Tibial nerve (tissue), 4 donors: Measurements from ENCODE around the gene NPR3. TPM values are rescaled to one million over a fixed set of nuclear protein-coding genes. Genes with fewer than 3 reads are reported as not detected.

Experiments used
- DNase-seq, 2 donors: peaks; one replicate each; pipeline ENCODE4 v3.0.0-alpha.2; 2019; ENCODE audit warnings: low spot score in 2 of 2
- H3K27ac ChIP-seq, 4 donors: fragments of 200-600 bp; sonication (generic) in 3 of 4; one replicate each; pipeline ENCODE4 v1.5.1; 2017 to 2019; ENCODE audit warnings: mild to moderate bottlenecking in 1 of 4
- H3K27me3 ChIP-seq, 2 donors: fragments of 200-600 bp; sonication (generic) in 1 of 2; one replicate each; pipeline versions ENCODE4 v1.5.1 to v1.6.0; 2017 to 2019
- H3K36me3 ChIP-seq, 3 donors: fragments of 200-600 bp; sonication (generic); one replicate each; pipeline ENCODE4 v1.5.1; 2018 to 2019
- H3K4me1 ChIP-seq, 4 donors: fragments of 200-600 bp; sonication (generic) in 3 of 4; one replicate each; pipeline ENCODE4 v1.5.1; 2017 to 2019
- H3K4me3 ChIP-seq, 4 donors: fragments of 200-600 bp; sonication (generic) in 3 of 4; one replicate each; pipeline ENCODE4 v1.5.1; 2017 to 2019; ENCODE audit warnings: mild to moderate bottlenecking in 1 of 4, moderate library complexity in 1 of 4
- H3K9me3 ChIP-seq, 4 donors: fragments of 200-600 bp; sonication (generic) in 3 of 4; one replicate each; pipeline ENCODE4 v1.5.1; 2017 to 2019
- CTCF ChIP-seq, 5 experiments: fragments of 200-600 bp in 3 of 5; fragments of 450-650 bp in 2 of 5; sonication (generic) in 3 of 5; IDR thresholded peaks; one replicate each; pipeline ENCODE4 v1.5.1; 2016 to 2019; ENCODE audit warnings: antibody characterized with exemption in 5 of 5, mild to moderate bottlenecking in 3 of 5, moderate library complexity in 2 of 5
- EP300 ChIP-seq, 2 donors: sonication (generic); formaldehyde crosslinking; IDR thresholded peaks; one replicate each; pipeline ENCODE4 v1.6.1; 2017; ENCODE audit warnings: antibody characterized with exemption in 2 of 2, mild to moderate bottlenecking in 1 of 2
- POLR2A ChIP-seq, 2 donors: fragments of 450-650 bp; IDR thresholded peaks; one replicate each; pipeline ENCODE4 v1.6.1; 2017; ENCODE audit warnings: antibody characterized with exemption in 2 of 2, mild to moderate bottlenecking in 2 of 2, moderate library complexity in 2 of 2
- WGBS, 2 donors: methylation state at CpG; one replicate each; pipeline ENCODE4 v1.1.5; 2018; 5-methylcytosine and 5-hydroxymethylcytosine counted together
- total RNA-seq, 4 donors: library from RNA; depleted of rRNA; stranded (reverse); fragments of >200 nt; gene quantifications; one replicate each; pipeline ENCODE4 v1.1.0, GENCODE V29; 2016

The NPR3 gene
- total RNA-seq, 4 donors from 2014 or later, result 10.8 to 81.5 (median 32.5) TPM

DNA sequence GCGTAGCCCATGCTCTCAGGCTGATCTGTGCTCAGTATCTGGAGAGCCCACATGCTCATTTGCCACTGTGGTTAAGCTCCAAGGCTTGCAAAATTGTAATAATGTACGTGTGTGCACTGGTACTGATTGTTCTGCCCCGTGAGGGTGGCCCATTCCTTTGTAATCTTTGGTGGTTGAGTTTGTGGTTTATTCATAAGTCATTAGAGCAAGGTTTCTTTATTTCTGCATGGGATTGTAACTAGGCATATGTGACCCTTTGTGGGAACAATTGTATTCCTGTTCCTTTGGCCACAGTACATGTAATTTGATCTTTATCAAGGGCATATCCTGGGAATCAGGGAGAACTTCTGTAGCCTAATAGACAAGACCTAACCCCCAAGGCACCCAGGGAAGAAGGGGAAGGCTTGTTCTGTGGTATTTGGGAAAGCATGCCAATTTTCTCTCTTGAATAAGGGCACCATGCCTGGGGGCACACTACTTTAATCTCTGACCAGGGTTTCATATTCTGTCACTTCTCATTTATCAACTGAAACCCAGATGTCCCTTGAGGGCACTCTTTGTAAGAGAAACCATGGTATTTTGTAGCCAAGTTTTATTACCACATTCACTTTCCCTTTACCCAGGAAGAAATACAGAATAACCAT, 74.6 kb downstream of the NPR3 start:
- H3K27me3 ChIP-seq, result no peaks in the 10 kb centered on the region
- H3K9me3 ChIP-seq, result no peaks in the 10 kb centered on the region
- no peak overlapping the region for H3K27ac ChIP-seq
- H3K4me1 ChIP-seq, result no peaks in the 10 kb centered on the region
- no peak overlapping the region for H3K4me3 ChIP-seq
- no peak for DNase-seq
- WGBS, 2 donors, result 47 to 50% methylated on average over 3 of the region's 3 CpGs
- H3K36me3 ChIP-seq, result no peaks in the 10 kb centered on the region
- TF ChIP-seq EP300 (IDR thresholded peaks at IDR 0.05) (no peak), POLR2A (IDR thresholded peaks at IDR 0.05) (no peak), CTCF (IDR thresholded peaks at IDR 0.05) (no peak)

GRCh38 chr5:32786311-32786710, 75.2 kb downstream of the NPR3 start:
- no peak for TF ChIP-seq CTCF (IDR thresholded peaks at IDR 0.05)
- TF ChIP-seq EP300 (IDR thresholded peaks at IDR 0.05), result no peak
- no peak for TF ChIP-seq POLR2A (IDR thresholded peaks at IDR 0.05)
- no peaks in the 10 kb centered on the region for H3K9me3 ChIP-seq
- 66% methylated on average over 4 of the region's 4 CpGs for WGBS, 2 donors

GRCh38 chr5:32790411-32790951, 79.4 kb downstream of the NPR3 start:
- no peaks in the 10 kb centered on the region for H3K4me1 ChIP-seq
- no peak overlapping the region for H3K4me3 ChIP-seq
- H3K9me3 ChIP-seq, result no peaks in the 10 kb centered on the region
- WGBS, 2 donors, result 54 to 55% methylated on average over 2 of the region's 2 CpGs
- no peak for DNase-seq
- H3K27me3 ChIP-seq, result no peaks in the 10 kb centered on the region
- TF ChIP-seq CTCF (IDR thresholded peaks at IDR 0.05) (no peak), EP300 (IDR thresholded peaks at IDR 0.05) (no peak), POLR2A (IDR thresholded peaks at IDR 0.05) (no peak)
- H3K36me3 ChIP-seq, result no peaks in the 10 kb centered on the region
- no peak overlapping the region for H3K27ac ChIP-seq

More at GRCh38 chr5:32786311-32786710, 75.2 kb downstream of the NPR3 start:
- Histone ChIP-seq H3K4me3 (no peak overlapping the region), H3K36me3 (no peaks in the 10 kb centered on the region), H3K27ac (no peak overlapping the region), H3K4me1 (no peaks in the 10 kb centered on the region), H3K27me3 (no peaks in the 10 kb centered on the region)
- DNase-seq, result no peak

DNA sequence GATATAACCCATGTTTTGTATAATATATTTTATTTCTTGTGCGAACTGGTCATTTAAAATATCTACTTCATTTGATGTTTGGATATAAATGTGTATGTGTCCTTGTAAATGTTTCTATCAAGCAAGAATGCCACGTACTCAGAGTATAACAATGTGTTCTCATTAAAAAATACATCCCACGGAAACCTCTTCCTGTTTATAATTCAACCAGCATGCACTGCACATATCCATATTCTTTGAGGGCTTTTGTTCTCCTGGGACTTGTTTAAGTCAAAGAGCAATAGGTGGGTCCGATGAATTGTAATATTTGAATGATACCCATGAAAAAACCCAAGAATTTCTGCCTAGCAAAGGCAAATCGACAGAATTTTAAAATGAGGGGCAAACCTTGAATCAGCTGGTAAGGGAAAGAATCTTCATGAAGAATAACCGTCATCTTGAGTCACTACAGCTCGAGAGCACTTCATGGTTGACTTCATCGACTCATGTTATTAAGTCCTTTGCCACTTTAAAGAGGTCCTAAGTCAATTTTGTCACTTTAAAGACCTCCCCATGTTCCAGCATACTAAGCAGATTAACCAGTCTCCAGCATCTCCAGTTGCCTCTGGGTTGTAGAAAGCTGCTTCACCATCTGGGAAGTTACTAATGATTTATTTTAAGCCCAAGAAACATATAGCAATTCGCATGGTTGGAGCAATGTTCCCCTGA, 80.6 kb downstream of the NPR3 start:
- no peaks in the 10 kb centered on the region for H3K36me3 ChIP-seq
- H3K27me3 ChIP-seq, result no peaks in the 10 kb centered on the region
- H3K27ac ChIP-seq, result no peak overlapping the region
- DNase-seq, result no peak
- H3K9me3 ChIP-seq, result no peaks in the 10 kb centered on the region
- 70 to 81% methylated on average over 9 of the region's 9 CpGs for WGBS, 2 donors
- H3K4me1 ChIP-seq, result no peaks in the 10 kb centered on the region
- H3K4me3 ChIP-seq, result no peak overlapping the region
- TF ChIP-seq EP300 (IDR thresholded peaks at IDR 0.05), result no peak
- no peak for TF ChIP-seq CTCF (IDR thresholded peaks at IDR 0.05)
- no peak for TF ChIP-seq POLR2A (IDR thresholded peaks at IDR 0.05)

DNA sequence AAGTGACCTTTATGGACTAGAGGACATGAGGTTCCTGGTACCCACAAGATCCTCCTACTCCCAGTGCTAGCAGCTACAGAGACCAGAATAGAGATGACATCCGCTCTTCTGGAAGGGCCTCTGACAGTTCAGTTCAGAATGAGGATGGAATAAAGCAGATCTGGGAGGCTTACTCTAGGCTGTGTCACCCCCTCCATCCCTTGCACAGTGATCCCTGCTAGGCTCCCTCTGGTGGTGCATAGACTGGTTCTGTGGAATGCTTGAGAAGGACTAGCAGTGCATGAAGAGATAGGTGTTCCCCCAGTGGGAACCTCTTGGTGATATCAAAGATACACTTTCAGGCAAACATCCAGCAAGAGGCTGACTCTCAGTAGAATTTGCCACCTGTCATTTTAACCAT, 83.0 kb downstream of the NPR3 start:
- no peaks in the 10 kb centered on the region for H3K9me3 ChIP-seq
- TF ChIP-seq POLR2A (IDR thresholded peaks at IDR 0.05) (no peak), CTCF (IDR thresholded peaks at IDR 0.05) (no peak), EP300 (IDR thresholded peaks at IDR 0.05) (no peak)
- H3K4me1 ChIP-seq, result no peaks in the 10 kb centered on the region
- no peak overlapping the region for H3K4me3 ChIP-seq
- 100% methylated on average over 1 of the region's 1 CpG for WGBS, 2 donors
- no peaks in the 10 kb centered on the region for H3K36me3 ChIP-seq
- H3K27ac ChIP-seq, result no peak overlapping the region
- no peaks in the 10 kb centered on the region for H3K27me3 ChIP-seq
- no peak for DNase-seq
